Activated naive CD4-positive, alpha-beta T cell treated with Interleukin-2 at 50 U/mL for 16 hours (primary cell): Measurements from ENCODE around the gene SMYD3.
"Not testable (repeated sequence)": the region's sequence is repeated elsewhere in the genome, so short reads cannot be mapped to it uniquely, and the experiment has no call there.

Experiments
- DNase-seq: peaks from one replicate; pipeline ENCODE4 v3.0.0-alpha.2; 2020

Gene SMYD3

GRCh38 chr1:246001142-246001836 is 505.8 kb downstream of the SMYD3 start:
- DNase-seq = no peak

- DNase-seq = no peak
These were observed 506.5 kb downstream of the SMYD3 start for GRCh38 chr1:246000638-246001015.

GRCh38 chr1:245999697-246000637 is 507.1 kb downstream of the SMYD3 start:
- no peak for DNase-seq

DNA sequence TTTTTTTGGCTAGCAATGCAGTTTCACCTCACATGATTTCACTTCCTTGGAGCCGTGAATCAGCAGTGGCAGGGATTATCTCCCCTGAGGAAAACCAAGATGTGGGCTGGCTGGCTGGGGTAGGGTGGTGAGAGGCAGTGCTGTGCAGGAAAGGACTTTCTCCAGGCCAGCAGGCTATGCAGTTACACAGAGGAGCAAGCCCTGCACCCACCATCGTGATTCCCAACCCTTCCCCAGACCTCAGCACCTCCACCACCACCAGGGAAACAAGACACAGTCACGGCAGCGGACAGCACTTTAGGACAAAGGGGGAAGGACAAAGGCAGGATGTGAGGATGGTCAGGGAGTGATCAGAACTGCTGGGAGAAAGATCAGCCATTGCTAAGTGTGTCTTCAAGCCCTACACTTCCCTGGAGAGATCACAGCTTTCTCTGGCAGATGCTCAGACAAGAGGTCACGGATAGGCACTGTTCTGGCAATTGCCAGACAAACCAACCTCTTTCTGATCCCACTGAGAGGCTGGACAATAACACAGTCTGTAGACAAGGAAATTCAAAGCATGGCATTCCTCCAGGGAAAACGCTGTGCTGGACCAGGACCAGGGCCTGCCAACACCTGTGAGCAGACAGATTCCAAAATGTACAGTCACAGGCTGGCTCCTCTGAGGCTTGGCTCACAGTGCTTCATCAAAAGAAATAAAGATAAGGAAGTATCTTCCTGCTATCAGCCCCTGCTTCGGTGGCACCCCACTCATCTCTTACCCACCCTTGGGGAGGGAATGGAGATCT is 509.4 kb downstream of the SMYD3 start:
- no peak for DNase-seq

DNA sequence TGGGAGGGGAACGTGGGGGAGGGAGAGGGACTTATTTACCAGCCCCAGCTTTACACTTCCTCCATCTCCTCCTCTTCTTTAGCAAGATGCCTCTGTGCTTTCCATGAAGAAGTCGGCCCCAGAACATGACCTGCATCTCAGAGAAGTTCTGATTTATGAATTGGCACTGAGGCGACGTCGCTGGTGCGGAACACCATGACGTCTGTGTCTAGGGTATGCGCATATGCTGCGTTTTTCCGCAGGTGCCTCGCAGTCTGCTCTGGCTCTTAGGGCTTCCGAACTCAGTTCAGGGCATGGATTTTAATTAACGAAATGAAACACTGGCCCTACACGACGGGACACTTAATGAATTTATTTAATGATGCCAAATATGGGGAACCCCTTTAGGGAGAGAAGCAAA is 510.3 kb downstream of the SMYD3 start:
- no peak for DNase-seq

- DNase-seq = no peak
These were observed 511.6 kb downstream of the SMYD3 start for GRCh38 chr1:245995474-245995873.

- DNase-seq = no peak
These were observed 515.8 kb downstream of the SMYD3 start for GRCh38 chr1:245991266-245991665.

GRCh38 chr1:245990315-245991022 is 516.6 kb downstream of the SMYD3 start:
- no peak for DNase-seq

DNA sequence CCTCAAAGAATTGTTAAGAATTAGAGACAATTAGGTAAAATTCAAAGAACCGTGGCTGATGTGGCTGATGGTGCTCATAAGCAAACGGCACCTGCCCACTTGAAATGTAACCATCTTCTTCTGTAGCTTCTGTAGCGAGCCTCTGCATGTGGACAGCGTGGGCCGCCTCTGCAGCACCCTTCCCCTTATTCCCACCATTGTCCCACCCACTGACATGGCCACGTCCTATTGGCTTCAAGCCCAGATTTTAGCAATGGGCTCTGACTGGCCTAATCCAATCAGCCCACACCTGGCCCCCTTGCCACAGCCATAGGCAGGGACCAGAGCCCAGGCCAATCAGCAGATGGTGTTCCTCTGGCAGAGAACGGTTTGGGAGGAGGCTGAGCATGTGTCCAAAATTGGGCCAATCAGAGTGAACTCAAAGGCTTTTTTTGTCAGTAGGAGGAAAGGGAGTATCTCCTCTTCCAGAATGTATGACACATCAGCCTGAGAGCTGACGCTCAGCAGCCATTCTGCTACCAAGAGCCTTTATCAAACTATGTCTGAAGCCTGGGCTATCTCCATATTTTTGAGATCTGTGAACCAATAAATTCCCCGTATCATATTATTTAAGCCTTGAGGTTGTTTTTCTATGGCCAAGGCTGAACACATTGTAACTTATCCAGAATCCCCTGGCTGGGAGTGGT is 518.5 kb downstream of the SMYD3 start:
- no peak for DNase-seq

DNA sequence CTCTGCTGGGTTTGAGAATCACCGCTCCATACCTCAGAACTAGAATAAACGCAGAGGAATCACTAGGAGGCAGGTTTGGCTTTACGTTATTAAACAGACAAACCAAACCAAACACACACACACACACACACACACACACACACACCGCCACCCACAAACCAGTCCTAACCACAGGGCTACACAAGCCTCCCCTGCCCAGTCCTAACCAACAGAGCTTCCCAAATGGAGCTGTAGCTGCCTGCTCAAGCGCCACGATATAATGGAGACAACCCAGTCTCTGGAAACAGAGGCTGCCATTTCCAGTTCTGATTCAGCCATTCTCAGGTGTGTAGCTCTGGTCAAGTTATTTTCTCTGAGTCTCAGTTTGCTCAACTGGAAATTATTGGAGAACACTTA is 519.1 kb downstream of the SMYD3 start:
- DNase-seq = no peak

DNA sequence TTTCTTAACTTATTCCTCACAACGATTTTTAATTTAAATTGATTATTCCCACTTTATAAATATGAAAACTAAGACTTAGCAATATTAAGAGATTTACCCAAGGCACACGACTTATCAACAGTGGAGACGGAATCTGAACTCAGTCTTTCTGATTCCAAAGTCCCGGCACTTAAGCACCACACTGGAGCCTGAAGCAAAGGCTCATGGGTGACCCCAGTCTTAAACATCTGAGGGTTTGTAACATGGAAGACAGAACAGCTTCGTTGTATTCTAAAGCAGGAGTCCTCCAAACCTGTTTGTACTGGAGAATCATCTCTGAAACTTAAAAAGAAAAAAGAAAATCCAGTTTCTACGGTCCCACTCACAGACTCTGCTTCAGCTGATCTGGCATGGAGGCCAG is 519.5 kb downstream of the SMYD3 start:
- no peak for DNase-seq

- no peak for DNase-seq
These were observed 519.9 kb downstream of the SMYD3 start for GRCh38 chr1:245987219-245987545.

DNA sequence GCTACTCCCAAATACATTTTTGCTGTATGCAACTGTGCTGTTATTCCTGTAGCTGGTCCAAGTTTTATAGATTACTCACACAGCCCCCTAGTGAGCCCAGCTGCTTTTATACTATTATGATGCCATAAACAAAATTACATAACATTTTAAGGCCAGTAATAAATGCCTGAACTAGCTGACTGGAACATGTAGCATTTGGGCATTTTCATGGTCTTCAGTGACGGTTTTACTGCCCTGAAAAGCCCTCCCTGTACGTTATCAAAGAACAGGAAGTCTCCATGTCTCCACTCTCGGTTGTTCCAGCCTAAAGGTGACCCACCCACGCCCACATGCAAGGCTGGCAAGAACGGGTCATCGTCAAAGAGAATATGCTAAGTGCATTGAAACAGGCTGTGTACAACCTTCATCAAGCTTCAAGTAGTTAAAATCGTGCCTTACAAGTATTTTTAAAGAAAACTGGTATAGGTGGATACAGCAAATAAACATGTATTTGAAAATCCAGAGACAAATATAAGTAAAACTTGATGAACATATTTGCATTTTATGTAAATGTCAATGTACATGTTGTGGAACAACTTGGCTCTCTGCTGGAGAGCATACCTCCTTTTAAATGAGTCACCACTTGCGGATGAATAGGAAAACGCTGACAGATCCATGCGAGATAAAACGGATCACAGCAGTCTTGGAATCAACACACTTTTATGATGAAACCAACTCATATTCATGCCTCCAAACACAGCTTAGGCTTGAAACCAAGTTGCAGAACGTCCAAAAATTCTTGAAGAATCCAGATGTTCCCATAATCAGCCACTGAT is 520.5 kb downstream of the SMYD3 start:
- no peak for DNase-seq

DNA sequence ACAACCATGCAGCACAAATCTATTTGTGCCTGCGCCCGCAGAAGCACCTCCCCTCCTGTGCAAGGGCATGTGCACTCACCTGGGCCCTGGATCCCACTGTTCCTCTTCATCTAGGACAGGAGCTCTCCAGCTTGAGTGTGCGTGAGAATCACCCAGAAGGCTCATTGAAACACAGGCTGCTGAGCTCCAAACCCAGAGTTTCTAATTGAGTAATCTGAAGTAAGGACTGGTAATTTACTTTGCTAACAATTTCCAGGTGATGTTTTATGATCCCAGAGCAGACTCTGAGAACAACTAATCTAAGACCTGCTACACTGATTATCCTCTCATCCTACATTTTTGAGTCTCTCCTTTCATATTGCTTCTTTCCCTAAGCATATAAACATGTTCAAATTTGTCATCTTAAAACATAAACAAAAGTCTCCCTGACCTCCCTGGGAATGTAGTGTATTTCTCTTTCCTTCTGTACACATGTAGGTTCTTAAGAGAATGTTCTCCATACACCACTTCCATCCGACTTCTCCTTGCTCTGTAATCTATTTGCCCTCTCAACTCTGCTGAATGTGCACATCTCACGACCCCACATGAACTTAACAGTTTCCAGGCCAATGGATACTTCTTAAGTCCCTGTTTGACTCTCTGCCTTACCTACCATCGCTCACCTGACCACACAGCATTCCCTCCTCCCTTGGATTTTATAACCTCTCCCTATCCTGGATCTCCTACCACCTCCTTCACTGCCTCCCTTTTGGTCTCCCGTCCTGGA is 522.5 kb downstream of the SMYD3 start:
- DNase-seq = no peak

DNA sequence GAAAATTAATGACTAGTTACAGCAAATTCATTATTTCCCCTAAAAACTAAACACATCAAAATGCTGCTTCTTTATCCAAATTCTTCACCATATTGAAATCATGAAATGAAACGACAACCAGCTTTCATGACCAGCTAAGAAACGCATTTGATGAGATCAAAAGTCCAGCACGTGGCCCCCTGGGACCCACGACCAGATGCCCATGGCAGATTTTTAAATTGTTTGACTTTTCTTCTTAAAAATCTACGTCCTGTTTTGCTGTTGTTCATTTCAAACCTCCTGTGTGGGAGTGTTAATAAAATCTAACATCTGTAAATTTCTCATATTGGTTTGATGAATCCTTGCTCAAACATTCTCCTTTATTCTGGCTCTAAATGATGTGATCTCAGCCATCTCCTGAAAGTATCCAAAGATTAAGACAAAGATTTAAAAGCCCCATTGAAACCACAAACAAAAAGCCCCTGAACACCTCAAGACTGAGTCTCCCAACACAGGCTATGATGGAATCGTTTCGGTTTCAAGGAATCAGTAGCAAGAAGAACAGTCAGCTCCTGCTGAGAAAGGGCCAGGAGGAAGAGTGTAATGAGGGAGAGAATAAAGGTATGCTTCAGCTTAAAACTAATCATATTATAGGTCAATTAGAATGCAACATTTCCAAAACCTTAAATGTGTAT is 523.6 kb downstream of the SMYD3 start:
- DNase-seq = no peak

- no peak for DNase-seq
These were observed 527.5 kb downstream of the SMYD3 start for GRCh38 chr1:245979589-245979988.

GRCh38 chr1:245978915-245979314 is 528.2 kb downstream of the SMYD3 start:
- DNase-seq = no peak

- no peak for DNase-seq
These were observed 534.6 kb downstream of the SMYD3 start for GRCh38 chr1:245972476-245972875.

- no peak for DNase-seq
These were observed 535.4 kb downstream of the SMYD3 start for GRCh38 chr1:245971711-245972085.

GRCh38 chr1:245971076-245971710 is 535.9 kb downstream of the SMYD3 start:
- DNase-seq = not testable (repeated sequence)
